Measurements from ENCODE around the gene ZNF891.

Gene ZNF891

GRCh38 chr12:133061954-133062353, 68.1 kb downstream of the ZNF891 start:
- no peak for DNase-seq (ENCODE audit: low read depth, low spot score)

- DNase-seq (ENCODE audit: low read depth, low spot score) = no peak
Measured at GRCh38 chr12:133058203-133059113, 71.6 kb downstream of the ZNF891 start.

- DNase-seq (ENCODE audit: low read depth, low spot score) = no peak
Measured at GRCh38 chr12:133057446-133057845, 72.6 kb downstream of the ZNF891 start.
